Fibroblast of skin of scalp (primary cell): ENCODE data around the gene AZU1.

Source experiments
- DNase-seq: peaks from one replicate; pipeline ENCODE4 v3.0.0-alpha.2; 2013

Gene AZU1

GRCh38 chr19:855566-856120 lies 28.0 kb downstream of the AZU1 start:
- DNase-seq: no peak

GRCh38 chr19:858284-858683 lies 30.6 kb downstream of the AZU1 start:
- no peak for DNase-seq

GRCh38 chr19:858868-859843 lies 31.5 kb downstream of the AZU1 start, which contains the start of gene CFD:
Gene CFD, plus strand, starts transcription at chr19:859664. Its CDS starts 26 bp downstream, at chr19:859690.
- no peak for DNase-seq

- no peak for DNase-seq
Observed at GRCh38 chr19:861141-861755, 33.6 kb downstream of the AZU1 start.

- peak; percentile 38 for DNase-seq
Observed at GRCh38 chr19:861756-862580, 34.3 kb downstream of the AZU1 start.

GRCh38 chr19:862581-863314 lies 35.1 kb downstream of the AZU1 start:
- peak; percentile 51 for DNase-seq

- no peak for DNase-seq
Observed at GRCh38 chr19:863315-863620, 35.6 kb downstream of the AZU1 start.

GRCh38 chr19:866769-867300 lies 39.2 kb downstream of the AZU1 start:
- DNase-seq: no peak

GRCh38 chr19:867301-867793 lies 39.7 kb downstream of the AZU1 start:
- peak; percentile 74 for DNase-seq

GRCh38 chr19:867855-868457 lies 40.3 kb downstream of the AZU1 start:
- DNase-seq: no peak

- DNase-seq: no peak
Observed at GRCh38 chr19:868458-869244, 41.0 kb downstream of the AZU1 start.

GRCh38 chr19:869245-870177 lies 41.9 kb downstream of the AZU1 start:
- DNase-seq: peak; percentile 98

- no peak for DNase-seq
Observed at GRCh38 chr19:870314-870713, 42.7 kb downstream of the AZU1 start.

GRCh38 chr19:870963-871401 lies 43.3 kb downstream of the AZU1 start:
- DNase-seq: no peak

GRCh38 chr19:871446-872265 lies 44.0 kb downstream of the AZU1 start:
- DNase-seq: no peak

GRCh38 chr19:872266-872951 lies 44.8 kb downstream of the AZU1 start:
- DNase-seq: peak; percentile 84

- peak; percentile 77 for DNase-seq
Observed at GRCh38 chr19:873084-873483, 45.4 kb downstream of the AZU1 start.
